HG03196 (cell line): ENCODE data around the gene ENTHD1.

ENCODE experiments used
- ATAC-seq: cut with Tn5 transposase; IDR thresholded peaks from one replicate; pipeline ENCODE4 v1.9.1; 2021; ENCODE audit not compliant: unreplicated experiment

Gene ENTHD1

DNA sequence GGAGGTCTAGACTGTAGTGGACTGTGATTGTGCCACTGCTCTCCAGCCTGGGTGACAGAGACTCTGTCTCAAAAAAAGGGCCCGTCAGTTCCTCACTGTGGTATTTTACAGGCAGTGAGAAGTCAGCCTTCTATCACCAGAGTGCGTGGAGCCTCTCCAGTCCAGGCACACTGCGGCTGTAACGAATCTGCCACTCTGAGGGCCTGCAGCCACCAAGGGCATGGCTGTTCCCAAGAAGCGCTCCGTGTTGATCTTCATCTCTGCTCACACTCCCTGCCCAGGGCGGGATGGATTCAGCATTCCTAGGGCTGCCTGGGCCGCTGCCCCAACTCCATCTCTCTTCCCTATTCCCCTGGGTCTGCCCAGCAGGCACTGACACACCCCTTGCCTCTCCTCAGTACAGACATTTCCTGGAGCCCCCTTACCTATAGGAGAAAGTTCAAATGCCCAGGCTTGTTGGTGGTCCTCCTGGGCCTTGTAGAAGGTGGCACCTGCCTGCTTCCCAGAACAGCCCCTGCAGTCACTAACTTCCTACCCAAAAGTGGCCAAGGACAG, 174.6 kb downstream of the ENTHD1 start:
- ATAC-seq = no peak

GRCh38 chr22:39718206-39718605, 175.4 kb downstream of the ENTHD1 start:
- ATAC-seq = no peak

GRCh38 chr22:39717099-39717498, 176.5 kb downstream of the ENTHD1 start:
- ATAC-seq = no peak

DNA sequence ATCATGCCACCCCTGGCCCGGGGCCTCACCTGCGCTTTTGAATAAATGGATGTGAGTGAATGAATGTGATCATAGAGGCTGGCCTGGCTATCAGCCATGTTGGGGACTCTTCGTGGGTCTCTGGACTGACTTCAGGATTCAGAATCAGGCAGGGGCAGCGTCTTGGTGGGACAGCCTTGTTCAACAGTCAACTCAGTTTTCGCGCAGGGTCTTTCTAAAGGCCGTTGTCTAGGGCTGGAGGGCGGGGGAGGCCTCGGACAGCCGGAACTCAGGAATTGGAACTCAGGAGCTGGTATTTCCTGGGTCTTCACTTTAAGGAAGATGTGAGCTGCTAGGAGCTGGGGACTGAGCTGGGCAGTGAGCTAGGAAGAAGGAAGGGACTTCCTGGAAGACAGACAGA, 177.0 kb downstream of the ENTHD1 start:
- no peak for ATAC-seq

- ATAC-seq = no peak
Measured at GRCh38 chr22:39715778-39716495, 177.6 kb downstream of the ENTHD1 start.

DNA sequence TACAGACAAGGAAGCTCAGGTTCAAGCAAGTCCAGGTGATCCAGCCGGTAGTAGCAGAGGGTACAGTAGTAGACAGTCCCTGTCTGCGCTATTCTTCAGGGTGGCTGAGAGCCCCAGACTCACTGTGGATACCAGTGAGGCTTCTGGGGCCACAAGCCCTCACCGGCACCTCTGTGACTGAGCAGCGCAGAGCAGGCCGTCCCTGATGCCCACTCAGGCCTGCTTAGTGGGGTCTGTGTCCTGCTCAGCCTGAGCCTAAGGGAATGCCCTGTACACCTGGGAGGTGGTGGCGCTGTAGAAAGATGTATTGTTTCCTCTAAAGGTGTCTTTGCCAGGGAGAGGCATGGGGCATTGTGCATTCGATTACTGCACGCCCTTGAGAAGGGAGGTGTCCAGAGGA, 179.2 kb downstream of the ENTHD1 start:
- ATAC-seq = no peak

DNA sequence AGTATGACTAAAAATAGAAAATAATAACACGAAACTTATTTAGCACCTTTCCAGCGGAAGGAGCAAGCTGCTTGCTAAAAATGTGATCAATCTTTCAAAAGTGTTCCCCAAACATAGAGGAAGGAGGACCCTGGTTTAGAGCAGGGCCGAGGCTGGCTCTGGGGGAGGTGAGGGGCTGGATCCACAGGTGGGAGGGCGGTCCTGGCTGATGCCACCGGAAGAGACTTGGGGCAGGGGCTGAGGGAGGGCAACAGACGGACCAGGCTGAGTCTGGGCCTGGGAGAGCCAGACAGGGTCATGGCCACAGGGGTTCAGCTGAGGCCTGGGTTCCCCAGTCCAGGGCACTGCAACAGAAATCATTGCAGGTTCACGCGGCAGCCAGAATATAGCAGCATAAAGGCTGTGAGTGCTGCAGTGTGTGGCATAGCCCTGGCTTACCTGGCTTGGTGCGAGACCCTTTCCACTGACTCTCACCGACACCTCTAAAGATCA, 179.7 kb downstream of the ENTHD1 start:
- no peak for ATAC-seq

DNA sequence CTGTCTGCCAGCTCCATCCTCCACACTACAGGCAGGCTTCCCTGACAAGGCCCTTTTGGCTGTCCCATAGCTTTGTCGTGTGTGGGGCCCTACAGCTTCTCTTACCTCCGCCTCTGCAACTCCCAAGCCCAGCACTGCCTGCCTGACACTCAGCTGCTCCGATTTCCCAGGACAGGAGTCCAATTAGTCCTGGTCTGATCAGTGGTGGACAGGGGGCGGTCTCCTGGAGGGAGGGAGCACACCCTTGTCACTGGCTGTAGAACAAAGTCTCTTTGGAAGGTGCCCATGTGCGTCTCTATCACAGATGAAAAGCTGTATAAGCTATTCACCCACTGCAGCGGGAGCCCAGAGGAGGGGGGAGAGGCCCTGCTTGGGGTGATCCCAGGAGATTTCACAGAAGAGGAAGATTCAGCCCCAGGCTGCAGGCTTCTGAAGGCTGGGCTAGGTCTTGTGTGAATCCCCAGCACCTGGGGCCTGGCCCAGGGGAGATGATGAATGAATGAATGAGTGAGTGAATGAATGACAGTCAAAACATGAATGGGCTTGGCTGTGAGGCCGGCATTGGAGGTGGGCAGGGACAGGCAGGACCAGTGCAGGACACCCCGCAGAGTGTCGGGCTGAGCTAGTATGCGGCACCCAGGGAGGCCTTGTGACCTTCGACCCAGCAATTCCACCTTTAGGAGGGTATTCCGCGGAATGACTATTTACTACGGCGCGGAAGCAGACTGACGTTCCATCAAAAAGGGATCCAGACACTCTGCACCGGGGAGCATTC, 180.6 kb downstream of the ENTHD1 start:
- ATAC-seq = no peak

DNA sequence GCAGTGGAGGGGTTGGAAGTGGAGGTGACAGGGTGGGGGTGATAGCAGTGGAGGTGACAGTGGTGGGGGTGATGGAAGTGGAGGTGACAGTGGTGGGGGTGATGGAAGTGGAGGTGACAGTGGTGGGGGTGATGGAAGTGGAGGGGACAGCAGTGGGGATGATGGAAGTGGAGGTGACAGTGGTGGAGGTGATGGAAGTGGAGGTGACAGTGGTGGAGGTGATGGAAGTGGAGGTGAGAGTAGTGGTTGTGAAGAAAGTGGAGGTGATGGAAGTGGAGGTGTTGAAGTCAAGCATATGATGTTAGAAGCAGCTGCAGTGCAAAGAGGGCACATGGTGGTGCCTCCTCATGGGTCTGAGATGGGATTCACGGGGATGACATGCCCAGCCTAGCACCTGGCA, 181.5 kb downstream of the ENTHD1 start:
- ATAC-seq = no peak

DNA sequence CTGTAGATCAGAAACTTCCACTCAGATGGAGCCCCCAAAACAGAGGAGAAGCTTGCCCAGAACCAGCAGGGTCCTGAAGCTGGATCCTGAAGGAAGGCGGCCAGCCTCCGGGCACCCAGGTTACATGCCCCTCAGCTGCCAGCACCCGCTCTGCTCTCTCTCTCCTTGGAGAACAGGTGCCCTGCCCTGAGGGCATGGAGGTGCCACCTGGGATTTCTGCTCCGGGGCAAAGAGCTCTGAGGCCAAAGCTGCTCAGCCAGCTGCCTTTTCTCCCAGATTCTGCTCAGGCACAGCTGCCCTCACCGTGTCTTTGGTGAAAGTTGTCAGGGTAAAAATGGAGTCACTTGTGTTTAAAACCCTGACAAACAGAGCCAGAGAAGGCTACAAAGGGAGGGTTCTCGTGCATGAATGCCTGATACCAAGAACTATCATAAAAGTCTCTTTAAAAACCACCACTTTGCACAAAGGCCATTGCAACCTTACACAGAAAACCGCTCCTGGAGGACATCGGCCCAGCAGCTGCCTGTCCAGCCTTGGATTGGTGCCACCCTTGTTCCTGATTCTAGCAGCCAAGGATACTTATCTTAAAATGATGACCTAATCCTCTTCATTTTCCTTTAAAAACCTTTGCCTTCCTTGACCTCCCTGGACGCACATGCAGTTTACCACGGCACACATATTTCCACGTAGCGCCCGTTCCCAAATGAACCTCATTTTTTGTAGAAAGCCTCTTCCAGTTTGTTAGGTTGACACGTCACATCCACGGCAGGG, 183.0 kb downstream of the ENTHD1 start:
- ATAC-seq = no peak

DNA sequence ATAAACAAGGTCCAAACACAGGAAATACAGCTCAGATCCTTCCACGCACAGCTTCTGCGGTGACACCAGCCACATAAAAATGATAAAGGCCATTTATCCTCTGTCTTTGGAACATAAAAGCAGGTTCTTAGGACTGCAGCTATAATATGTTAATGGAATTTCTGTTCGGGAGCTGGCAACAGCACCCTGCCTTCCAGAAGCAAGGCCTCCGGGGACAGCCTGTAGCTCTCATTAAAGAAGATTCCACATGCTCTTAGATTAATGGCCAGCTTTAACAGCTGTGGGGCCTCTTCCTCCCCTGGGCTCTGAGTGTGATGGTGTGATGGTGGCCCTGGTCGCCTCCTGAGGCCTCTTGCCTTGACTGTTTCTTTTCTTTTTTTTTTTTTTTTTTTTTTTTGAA, 185.7 kb downstream of the ENTHD1 start:
- no peak for ATAC-seq

- no peak for ATAC-seq
Measured at GRCh38 chr22:39707351-39707750, 186.2 kb downstream of the ENTHD1 start.

GRCh38 chr22:39706376-39707140, 187.0 kb downstream of the ENTHD1 start:
- no peak for ATAC-seq

GRCh38 chr22:39705386-39705785, 188.2 kb downstream of the ENTHD1 start:
- no peak for ATAC-seq

DNA sequence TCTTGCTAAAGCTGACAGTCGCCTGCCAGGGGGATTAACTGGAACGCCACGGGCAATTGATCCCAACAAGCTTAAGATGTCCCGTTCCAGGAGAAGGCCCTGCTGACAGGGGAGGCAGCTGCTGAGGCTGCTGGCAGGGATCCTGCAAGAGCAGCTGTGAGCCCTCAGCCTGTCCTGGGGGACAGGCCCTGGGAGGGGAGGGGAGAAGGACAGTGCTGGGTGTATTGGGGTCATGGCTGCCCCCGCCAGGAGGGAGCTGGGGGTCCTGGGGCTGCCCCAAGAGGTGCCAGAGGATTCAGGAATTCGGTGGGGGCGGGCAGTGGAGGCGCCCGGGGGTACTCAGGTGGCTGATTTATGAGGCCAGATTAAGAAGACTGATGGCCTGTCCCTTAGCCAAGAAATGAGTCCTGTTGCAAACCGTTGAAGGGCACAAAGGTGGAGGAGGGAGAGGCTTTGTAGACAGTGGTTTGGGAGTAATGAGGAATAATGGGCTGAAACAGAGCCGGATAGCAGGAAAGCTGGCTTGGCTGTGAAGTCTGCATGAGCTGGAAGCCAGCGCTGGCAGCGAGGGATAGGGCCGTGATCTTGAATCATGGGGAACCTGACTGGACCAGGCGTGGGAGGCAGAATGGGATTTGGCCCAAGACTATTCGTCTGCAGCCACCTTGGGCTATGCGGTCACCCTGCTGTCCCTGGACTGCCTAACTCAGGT, 189.5 kb downstream of the ENTHD1 start:
- ATAC-seq = no peak

DNA sequence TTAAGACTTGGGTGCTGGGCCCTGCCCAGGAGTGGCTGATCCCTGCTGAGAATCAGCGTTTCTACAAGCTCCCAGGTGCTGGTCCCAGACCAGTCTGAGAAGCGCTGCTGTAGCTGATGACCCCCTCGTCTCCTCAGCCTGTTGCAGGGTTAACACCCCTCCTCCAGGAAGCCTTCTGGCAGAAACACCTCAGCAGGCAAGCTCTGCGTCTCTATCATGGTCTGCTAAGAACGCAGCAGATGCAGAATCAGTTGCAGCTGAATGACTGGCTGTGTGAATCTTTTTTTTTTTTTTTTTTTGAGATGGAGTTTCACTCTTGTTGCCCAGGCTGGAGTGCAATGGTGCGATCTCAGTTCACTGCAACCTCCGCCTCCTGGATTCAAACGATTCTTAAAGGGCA, 190.5 kb downstream of the ENTHD1 start:
- no peak for ATAC-seq

GRCh38 chr22:39700565-39700964, 193.0 kb downstream of the ENTHD1 start:
- no peak for ATAC-seq

DNA sequence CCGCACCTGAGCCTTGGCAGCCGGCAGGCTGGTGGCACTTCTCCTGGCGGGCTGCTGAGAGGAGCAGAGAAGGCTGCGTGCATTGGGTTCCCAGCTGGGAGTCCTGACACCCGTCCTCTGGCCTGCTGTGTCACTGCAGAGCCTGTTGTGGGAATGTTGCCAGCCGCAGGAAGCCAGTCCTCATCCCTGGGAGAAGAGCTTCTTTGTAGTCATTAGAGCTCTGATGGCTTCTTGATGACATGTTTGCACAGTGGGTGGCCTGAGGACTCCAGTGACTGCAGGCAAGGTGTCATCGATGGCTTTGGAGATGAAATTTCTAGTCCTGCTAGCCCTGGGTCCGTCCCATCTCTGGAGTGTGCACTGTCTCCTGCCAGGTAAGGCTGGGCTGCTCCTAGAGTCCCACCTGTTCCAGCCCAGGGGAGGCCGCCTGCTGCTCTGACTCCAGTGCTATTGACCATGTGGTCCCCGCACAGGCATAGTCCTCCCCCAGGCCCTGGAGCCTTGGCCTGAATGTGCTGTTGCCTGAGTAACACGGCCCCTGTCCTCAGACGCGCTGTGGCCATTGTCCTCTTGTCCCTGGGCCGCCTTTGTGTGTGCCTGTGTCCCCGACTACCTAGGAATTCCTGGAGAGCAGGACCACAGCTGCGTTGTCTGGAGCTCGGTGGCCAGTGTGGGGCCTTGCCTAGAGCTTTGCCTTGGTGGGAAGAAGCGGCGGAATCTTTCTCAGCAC, 193.8 kb downstream of the ENTHD1 start:
- no peak for ATAC-seq

GRCh38 chr22:39697790-39698430, 195.7 kb downstream of the ENTHD1 start:
- ATAC-seq = no peak
